ENCODE data around the gene FAS. TPM values are rescaled to one million over a fixed set of nuclear protein-coding genes. Genes with fewer than 3 reads are reported as not detected.

Gene FAS
- total and polyA plus RNA-seq, 12 donors = 2.5 to 10.1 (median 3.7) TPM

- Histone ChIP-seq H3K9me3 (no peaks in the 10 kb centered on the region), H3K4me1 (peaks cover 0 to 37% (median 24%) of the 10 kb centered on the region in 9 donors), H3K36me3 (no peaks in the 10 kb centered on the region), H3K4me3 (peak within 1 kb of the TSS in 9 of 10 donors; percentile 14 to 53 (median 35)), H3K27me3 (no peaks in the 10 kb centered on the region), H3K27ac (peak within 1 kb of the TSS; percentile 13 to 89 (median 75))
- no peak for TF ChIP-seq CTCF (IDR thresholded peaks at IDR 0.05)
- intact Hi-C loops (cut with DNase I) = no loop called here
- peak; percentile 42 to 53 for DNase-seq
- 49 to 54% methylated on average over 8 of the region's 8 CpGs for WGBS, 2 donors
- ATAC-seq = peak; percentile 43 to 81 (median 68)
Measured at GRCh38 chr10:88952647-88953111, 37.9 kb upstream of the FAS start, which contains the start of gene ACTA2. Gene ACTA2, minus strand, starts transcription at chr10:88952773. Its CDS starts 3,843 bp downstream, at chr10:88948930.

- intact Hi-C loops (cut with DNase I) = no loop called here
- 90 to 91% methylated on average over 5 of the region's 5 CpGs for WGBS, 2 donors
- H3K27ac ChIP-seq = peak overlapping the region in 4 of 10 donors; percentile 75 to 89 (median 78)
Measured at GRCh38 chr10:88953662-88954061, 36.9 kb upstream of the FAS start.

GRCh38 chr10:88954458-88955083 lies 36.0 kb upstream of the FAS start:
- no peak overlapping the region for H3K4me3 ChIP-seq
- no peaks in the 10 kb centered on the region for H3K36me3 ChIP-seq
- H3K9me3 ChIP-seq = no peaks in the 10 kb centered on the region
- no peaks in the 10 kb centered on the region for H3K27me3 ChIP-seq
- no peak for TF ChIP-seq CTCF (IDR thresholded peaks at IDR 0.05)
- H3K4me1 ChIP-seq = peaks cover 0 to 37% (median 24%) of the 10 kb centered on the region in 9 donors
- ATAC-seq (no peak), DNase-seq (no peak)
- intact Hi-C loops (cut with DNase I) = no loop called here
- 88 to 89% methylated on average over 4 of the region's 4 CpGs for WGBS, 2 donors
- H3K27ac ChIP-seq = no peak overlapping the region

More at GRCh38 chr10:88953662-88954061, 36.9 kb upstream of the FAS start:
- no peak for TF ChIP-seq CTCF (IDR thresholded peaks at IDR 0.05)
- Histone ChIP-seq H3K36me3 (no peaks in the 10 kb centered on the region), H3K27me3 (no peaks in the 10 kb centered on the region), H3K9me3 (no peaks in the 10 kb centered on the region), H3K4me1 (peaks cover 0 to 37% (median 24%) of the 10 kb centered on the region in 9 donors), H3K4me3 (no peak overlapping the region)
- no peak for ATAC-seq
- DNase-seq = no peak

- 71 to 95% methylated on average over 1 of the region's 1 CpG for WGBS, 2 donors
- peaks cover 0 to 20% (median 3%) of the 10 kb centered on the region in 9 donors for H3K4me1 ChIP-seq
- ATAC-seq (no peak), DNase-seq (no peak)
- TF ChIP-seq CTCF (IDR thresholded peaks at IDR 0.05) = no peak
- intact Hi-C loops (cut with DNase I) = no loop called here
- no peaks in the 10 kb centered on the region for H3K27me3 ChIP-seq
- no peak overlapping the region for H3K27ac ChIP-seq
- H3K36me3 ChIP-seq = no peaks in the 10 kb centered on the region
- no peak overlapping the region for H3K4me3 ChIP-seq
- H3K9me3 ChIP-seq = no peaks in the 10 kb centered on the region
Measured at GRCh38 chr10:88957381-88957780, 33.2 kb upstream of the FAS start.

Measured in heart right ventricle (tissue), 16 donors.